OCI-LY3 (cell line): ENCODE measurements around the gene MMD2.

Source experiments
- H2AFZ ChIP-seq: fragments of 200-600, 300-600 bp; shearing (Covaris generic); 2 replicates; pipeline ENCODE4 v1.6.0; 2014; ENCODE audit warnings: antibody characterized with exemption, low read depth, low read length
- H3K27ac ChIP-seq: fragments of 200-600, 300-600 bp; sonication (generic); 2 replicates; pipeline ENCODE4 v1.5.1; 2014; ENCODE audit warnings: mild to moderate bottlenecking, low read length, moderate library complexity, mixed read lengths
- H3K27me3 ChIP-seq: fragments of 200-600, 300-600 bp; sonication (generic); 2 replicates; pipeline ENCODE4 v1.6.1; 2014; ENCODE audit warnings: low read depth, low read length, mixed read lengths
- H3K36me3 ChIP-seq: fragments of 200-600, 300-600 bp; sonication (generic); replicated peaks from 2 replicates; pipeline ENCODE3; 2014; ENCODE audit warnings: low read depth, low read length, mixed read lengths
- H3K4me1 ChIP-seq: fragments of 300-600, 200-600 bp; sonication (generic); 2 replicates; pipeline ENCODE4 v1.6.1; 2014; ENCODE audit warnings: low read length, mixed read lengths
- H3K4me2 ChIP-seq: fragments of 200-600, 300-600 bp; sonication (generic); 2 replicates; pipeline ENCODE4 v1.6.1; 2014; ENCODE audit warnings: low read length, mixed read lengths
- H3K4me3 ChIP-seq: fragments of 300-600, 200-600 bp; sonication (generic); 2 replicates; pipeline ENCODE4 v1.5.1; 2014; ENCODE audit warnings: antibody characterized with exemption, mild to moderate bottlenecking, low read length, moderate library complexity
- H3K79me2 ChIP-seq: fragments of 300-600, 200-600 bp; shearing (Covaris generic); 2 replicates; pipeline ENCODE4 v1.6.1; 2014; ENCODE audit warnings: mild to moderate bottlenecking, low read length, mixed read lengths
- H3K9ac ChIP-seq: fragments of 300-600, 200-600 bp; shearing (Covaris generic); 2 replicates; pipeline ENCODE4 v1.6.0; 2014; ENCODE audit warnings: mild to moderate bottlenecking, low read length, moderate library complexity
- H3K9me3 ChIP-seq: fragments of 200-600, 300-600 bp; shearing (Covaris generic); 2 replicates; pipeline ENCODE4 v1.6.1; 2014; ENCODE audit warnings: low read length, mixed read lengths; ENCODE audit not compliant: insufficient read depth
- H4K20me1 ChIP-seq: fragments of 200-600, 300-600 bp; sonication (generic); 2 replicates; pipeline ENCODE4 v1.6.1; 2016; ENCODE audit warnings: low read length, mixed read lengths; ENCODE audit not compliant: insufficient read depth
- EZH2phosphoT487 ChIP-seq: fragments of 200-600 bp; shearing (Covaris generic); IDR thresholded peaks from 2 replicates; pipeline ENCODE4 v1.6.1; 2018; ENCODE audit warnings: antibody characterized with exemption, mixed run types, low read depth
- TF ChIP-seq, protein P1 (sequence below): fragments of 200-600, 300-600 bp; sonication (generic); IDR thresholded peaks from 2 replicates; pipeline ENCODE4 v1.5.1; 2014; ENCODE audit warnings: antibody characterized with exemption, low read length, low read depth

MMD2 gene

GRCh38 chr7:4883372-4884144, 75.4 kb downstream of the MMD2 start, which contains the start of gene RADIL:
Gene RADIL (minus strand): TSS chr7:4883716. CDS start chr7:4878139, 5,577 bp downstream.
- Histone ChIP-seq H3K9me3 (no peaks in the 10 kb centered on the region), H3K4me1 (no peaks in the 10 kb centered on the region), H3K27me3 (no peaks in the 10 kb centered on the region), H3K36me3 (no peaks in the 10 kb centered on the region), H3K4me2 (no peak within 1 kb of the TSS), H3K9ac (no peak within 1 kb of the TSS), H3K27ac (no peak within 1 kb of the TSS), H4K20me1 (no peaks in the 10 kb centered on the region), H3K4me3 (no peak within 1 kb of the TSS), H2AFZ (no peak within 1 kb of the TSS), H3K79me2 (no peaks in the 10 kb centered on the region)
- TF ChIP-seq, protein P1, sequence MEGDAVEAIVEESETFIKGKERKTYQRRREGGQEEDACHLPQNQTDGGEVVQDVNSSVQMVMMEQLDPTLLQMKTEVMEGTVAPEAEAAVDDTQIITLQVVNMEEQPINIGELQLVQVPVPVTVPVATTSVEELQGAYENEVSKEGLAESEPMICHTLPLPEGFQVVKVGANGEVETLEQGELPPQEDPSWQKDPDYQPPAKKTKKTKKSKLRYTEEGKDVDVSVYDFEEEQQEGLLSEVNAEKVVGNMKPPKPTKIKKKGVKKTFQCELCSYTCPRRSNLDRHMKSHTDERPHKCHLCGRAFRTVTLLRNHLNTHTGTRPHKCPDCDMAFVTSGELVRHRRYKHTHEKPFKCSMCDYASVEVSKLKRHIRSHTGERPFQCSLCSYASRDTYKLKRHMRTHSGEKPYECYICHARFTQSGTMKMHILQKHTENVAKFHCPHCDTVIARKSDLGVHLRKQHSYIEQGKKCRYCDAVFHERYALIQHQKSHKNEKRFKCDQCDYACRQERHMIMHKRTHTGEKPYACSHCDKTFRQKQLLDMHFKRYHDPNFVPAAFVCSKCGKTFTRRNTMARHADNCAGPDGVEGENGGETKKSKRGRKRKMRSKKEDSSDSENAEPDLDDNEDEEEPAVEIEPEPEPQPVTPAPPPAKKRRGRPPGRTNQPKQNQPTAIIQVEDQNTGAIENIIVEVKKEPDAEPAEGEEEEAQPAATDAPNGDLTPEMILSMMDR, result no peak
- TF ChIP-seq EZH2phosphoT487, result no peak

DNA sequence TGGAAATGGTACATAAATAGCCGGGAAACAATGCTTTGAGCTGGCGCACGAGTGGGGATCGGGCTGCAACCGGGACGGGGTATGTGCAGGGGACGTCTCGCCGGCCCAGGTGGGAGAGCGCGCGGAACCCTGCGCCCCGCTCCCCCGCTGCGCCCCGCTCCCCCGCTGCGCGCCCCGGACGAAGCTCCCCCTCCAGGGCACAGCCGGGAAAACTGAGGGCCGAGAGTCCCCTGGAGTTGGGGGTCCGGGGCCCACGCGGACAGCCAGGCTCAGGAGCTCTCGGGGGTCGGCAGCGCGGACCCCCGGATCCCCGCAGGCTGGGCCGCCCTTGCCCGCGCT, 76.0 kb downstream of the MMD2 start:
- Histone ChIP-seq H3K36me3 (no peaks in the 10 kb centered on the region), H3K9ac (no peak overlapping the region), H3K4me3 (no peak overlapping the region), H3K4me1 (no peaks in the 10 kb centered on the region), H3K9me3 (no peaks in the 10 kb centered on the region), H4K20me1 (no peaks in the 10 kb centered on the region), H2AFZ (no peak overlapping the region), H3K4me2 (no peak overlapping the region), H3K79me2 (no peaks in the 10 kb centered on the region), H3K27ac (no peak overlapping the region), H3K27me3 (no peaks in the 10 kb centered on the region)
- TF ChIP-seq EZH2phosphoT487, result no peak
- TF ChIP-seq, protein P1, result no peak

GRCh38 chr7:4882169-4883032, 76.6 kb downstream of the MMD2 start:
- no peak overlapping the region for H2AFZ ChIP-seq
- no peak overlapping the region for H3K4me3 ChIP-seq
- H3K9ac ChIP-seq, result no peak overlapping the region
- no peaks in the 10 kb centered on the region for H4K20me1 ChIP-seq
- H3K27me3 ChIP-seq, result no peaks in the 10 kb centered on the region
- no peaks in the 10 kb centered on the region for H3K9me3 ChIP-seq
- H3K36me3 ChIP-seq, result no peaks in the 10 kb centered on the region
- no peak for TF ChIP-seq EZH2phosphoT487
- TF ChIP-seq, protein P1, result no peak
- H3K79me2 ChIP-seq, result no peaks in the 10 kb centered on the region
- no peaks in the 10 kb centered on the region for H3K4me1 ChIP-seq
- H3K4me2 ChIP-seq, result no peak overlapping the region
- H3K27ac ChIP-seq, result no peak overlapping the region

DNA sequence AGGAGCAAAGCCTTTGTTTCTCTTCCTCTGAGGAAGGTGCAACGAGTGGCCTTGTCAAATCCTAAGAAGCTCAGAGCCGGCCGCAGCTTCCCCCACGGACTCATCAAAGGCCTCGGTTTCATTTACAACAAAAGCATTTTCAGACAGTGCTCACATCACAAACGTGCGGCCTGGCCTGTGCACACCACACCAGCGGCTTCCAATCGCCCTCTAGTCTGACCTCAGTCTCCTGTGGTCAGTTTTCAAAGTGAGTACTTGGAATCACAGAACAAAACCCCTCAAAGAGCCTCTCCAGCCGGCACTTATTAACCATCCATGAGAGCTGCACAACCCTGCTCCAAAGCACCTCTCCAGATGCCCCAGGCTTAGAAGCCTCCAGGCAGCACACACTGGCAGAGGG, 78.8 kb downstream of the MMD2 start:
- no peak overlapping the region for H2AFZ ChIP-seq
- H3K4me3 ChIP-seq, result no peak overlapping the region
- no peaks in the 10 kb centered on the region for H3K27me3 ChIP-seq
- no peak overlapping the region for H3K4me2 ChIP-seq
- H3K9me3 ChIP-seq, result no peaks in the 10 kb centered on the region
- no peaks in the 10 kb centered on the region for H3K36me3 ChIP-seq
- H3K9ac ChIP-seq, result no peak overlapping the region
- H3K79me2 ChIP-seq, result no peaks in the 10 kb centered on the region
- TF ChIP-seq EZH2phosphoT487, result no peak
- TF ChIP-seq, protein P1, result no peak
- no peaks in the 10 kb centered on the region for H4K20me1 ChIP-seq
- no peak overlapping the region for H3K27ac ChIP-seq
- no peaks in the 10 kb centered on the region for H3K4me1 ChIP-seq
